Mesothelial cell of epicardium (in vitro differentiated cells): Measurements from ENCODE around the gene RAC3. TPM values are rescaled to one million over a fixed set of nuclear protein-coding genes. Genes with fewer than 3 reads are reported as not detected.

ENCODE experiments used
- DNase-seq, 2 experiments: peaks; one replicate each; pipeline ENCODE4 v3.0.0; 2021; ENCODE audit warnings: low spot score in 2 of 2; ENCODE audit not compliant: unreplicated experiment in 2 of 2
- H3K27ac Mint-ChIP-seq: 2 replicates; pipeline ENCODE4 v1.8.0; 2021; ENCODE audit warnings: mixed read lengths
- H3K27me3 Mint-ChIP-seq: 2 replicates; pipeline ENCODE4 v1.8.0; 2021; ENCODE audit warnings: low read depth, mixed read lengths
- H3K36me3 Mint-ChIP-seq: 2 replicates; pipeline ENCODE4 v1.8.0; 2021; ENCODE audit warnings: mixed read lengths
- H3K4me1 Mint-ChIP-seq: 2 replicates; pipeline ENCODE4 v1.8.0; 2021; ENCODE audit warnings: mixed read lengths
- H3K4me3 Mint-ChIP-seq: 2 replicates; pipeline ENCODE4 v1.8.0; 2021; ENCODE audit warnings: mild to moderate bottlenecking, moderate library complexity, mixed read lengths
- H3K9me3 Mint-ChIP-seq: 2 replicates; pipeline ENCODE4 v1.8.0; 2021; ENCODE audit warnings: mixed read lengths
- CTCF ChIP-seq: fragments of 200-600 bp; sonication (generic); IDR thresholded peaks from one replicate; pipeline ENCODE4 v1.5.0; 2021; ENCODE audit warnings: antibody characterized with exemption; ENCODE audit not compliant: unreplicated experiment
- total RNA-seq: library from RNA; stranded (reverse); gene quantifications from 3 replicates; pipeline ENCODE4 v1.2.1, GENCODE V29; 2021

RAC3 gene
- total RNA-seq, 1 donor from 2014 or later: 34.6 TPM

DNA sequence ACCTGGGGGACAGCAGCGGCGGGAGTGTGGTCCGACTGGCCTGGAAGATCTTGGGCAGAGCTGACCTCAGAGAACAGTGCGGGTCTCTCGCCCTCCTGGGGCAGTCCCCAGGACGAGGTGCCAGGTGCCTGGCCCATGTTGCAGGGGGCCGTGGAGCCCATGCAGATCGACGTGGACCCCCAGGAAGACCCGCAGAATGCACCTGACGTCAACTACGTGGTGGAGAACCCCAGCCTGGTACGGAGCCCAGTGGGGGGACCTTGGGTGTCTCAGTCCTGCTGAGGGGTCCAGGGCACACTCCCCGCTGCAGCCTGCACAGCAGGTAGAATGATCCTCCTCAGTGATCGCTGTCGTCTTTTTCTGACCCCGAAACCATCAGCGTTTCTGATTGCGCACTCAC, 21.7 kb downstream of the RAC3 start:
- TF ChIP-seq CTCF: no peak
- Mint-ChIP-seq H3K4me3 (peak overlapping the region; percentile 84), H3K36me3 (peaks cover 2% of the 10 kb centered on the region), H3K4me1 (peaks cover 13% of the 10 kb centered on the region), H3K9me3 (no peaks in the 10 kb centered on the region), H3K27me3 (no peaks in the 10 kb centered on the region), H3K27ac (no peak overlapping the region)
- no peak for DNase-seq

GRCh38 chr17:82053556-82054263, 22.2 kb downstream of the RAC3 start:
- peaks cover 13% of the 10 kb centered on the region for H3K4me1 Mint-ChIP-seq
- H3K36me3 Mint-ChIP-seq: peaks cover 2% of the 10 kb centered on the region
- H3K27ac Mint-ChIP-seq: no peak overlapping the region
- H3K9me3 Mint-ChIP-seq: no peaks in the 10 kb centered on the region
- H3K4me3 Mint-ChIP-seq: peak overlapping the region; percentile 84
- TF ChIP-seq CTCF: no peak
- no peaks in the 10 kb centered on the region for H3K27me3 Mint-ChIP-seq
- DNase-seq: no peak

- no peak for TF ChIP-seq CTCF
Measured at GRCh38 chr17:82054351-82055022, 23.0 kb downstream of the RAC3 start.

DNA sequence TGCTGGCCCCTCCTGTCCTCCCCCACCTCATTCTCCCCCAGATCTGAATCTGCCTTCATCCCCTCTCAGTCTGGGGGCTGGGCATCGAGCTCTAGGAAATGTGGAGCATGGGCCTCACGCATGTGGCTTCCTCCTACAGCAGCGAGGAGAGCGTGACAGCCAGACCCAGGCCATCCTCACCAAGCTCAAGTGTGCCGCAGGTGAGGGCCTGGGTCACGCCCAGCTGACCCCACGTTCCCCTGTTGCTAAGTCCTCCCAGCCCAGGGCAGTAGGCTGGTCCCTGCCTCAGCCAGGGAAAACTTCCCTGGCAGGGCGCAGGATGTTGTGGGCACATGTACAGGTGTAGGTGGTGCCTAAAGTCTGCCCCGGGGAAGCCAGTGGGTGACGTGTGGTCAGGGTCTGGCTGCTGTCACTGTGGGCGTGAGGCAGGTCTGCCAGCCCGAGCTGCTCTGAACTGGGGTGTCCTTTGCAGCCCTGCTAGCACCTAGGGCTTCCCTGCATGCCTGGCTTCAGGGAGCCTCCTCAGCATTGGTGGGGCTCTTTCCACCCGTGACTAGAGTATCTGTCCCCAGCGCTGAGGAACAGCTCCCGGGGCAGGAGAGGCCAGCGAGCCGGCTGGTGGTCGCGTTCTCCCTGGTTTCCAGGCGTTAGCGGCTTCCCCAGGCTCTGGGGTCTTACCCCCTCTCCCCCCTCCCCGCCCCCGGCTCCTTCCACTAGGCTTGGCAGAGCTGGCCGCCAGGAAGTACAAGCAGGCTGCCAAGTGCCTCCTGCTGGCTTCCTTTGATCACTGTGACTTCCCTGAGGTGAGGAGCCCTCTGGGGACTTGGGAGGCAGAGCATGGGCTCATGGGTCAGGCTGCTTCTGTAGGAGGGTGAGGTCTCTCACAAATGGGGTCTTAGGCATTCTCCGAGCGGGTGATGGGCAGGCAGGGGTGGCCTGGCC, 23.8 kb downstream of the RAC3 start:
- DNase-seq: no peak
- H3K4me3 Mint-ChIP-seq: no peak overlapping the region
- peaks cover 5% of the 10 kb centered on the region for H3K36me3 Mint-ChIP-seq
- H3K9me3 Mint-ChIP-seq: no peaks in the 10 kb centered on the region
- H3K27me3 Mint-ChIP-seq: no peaks in the 10 kb centered on the region
- TF ChIP-seq CTCF: no peak
- H3K27ac Mint-ChIP-seq: no peak overlapping the region
- peaks cover 12% of the 10 kb centered on the region for H3K4me1 Mint-ChIP-seq

More at GRCh38 chr17:82054351-82055022, 23.0 kb downstream of the RAC3 start:
- no peak overlapping the region for H3K4me3 Mint-ChIP-seq
- no peak overlapping the region for H3K27ac Mint-ChIP-seq
- H3K27me3 Mint-ChIP-seq: no peaks in the 10 kb centered on the region
- peaks cover 2% of the 10 kb centered on the region for H3K36me3 Mint-ChIP-seq
- H3K4me1 Mint-ChIP-seq: peaks cover 13% of the 10 kb centered on the region
- H3K9me3 Mint-ChIP-seq: no peaks in the 10 kb centered on the region
- no peak for DNase-seq

DNA sequence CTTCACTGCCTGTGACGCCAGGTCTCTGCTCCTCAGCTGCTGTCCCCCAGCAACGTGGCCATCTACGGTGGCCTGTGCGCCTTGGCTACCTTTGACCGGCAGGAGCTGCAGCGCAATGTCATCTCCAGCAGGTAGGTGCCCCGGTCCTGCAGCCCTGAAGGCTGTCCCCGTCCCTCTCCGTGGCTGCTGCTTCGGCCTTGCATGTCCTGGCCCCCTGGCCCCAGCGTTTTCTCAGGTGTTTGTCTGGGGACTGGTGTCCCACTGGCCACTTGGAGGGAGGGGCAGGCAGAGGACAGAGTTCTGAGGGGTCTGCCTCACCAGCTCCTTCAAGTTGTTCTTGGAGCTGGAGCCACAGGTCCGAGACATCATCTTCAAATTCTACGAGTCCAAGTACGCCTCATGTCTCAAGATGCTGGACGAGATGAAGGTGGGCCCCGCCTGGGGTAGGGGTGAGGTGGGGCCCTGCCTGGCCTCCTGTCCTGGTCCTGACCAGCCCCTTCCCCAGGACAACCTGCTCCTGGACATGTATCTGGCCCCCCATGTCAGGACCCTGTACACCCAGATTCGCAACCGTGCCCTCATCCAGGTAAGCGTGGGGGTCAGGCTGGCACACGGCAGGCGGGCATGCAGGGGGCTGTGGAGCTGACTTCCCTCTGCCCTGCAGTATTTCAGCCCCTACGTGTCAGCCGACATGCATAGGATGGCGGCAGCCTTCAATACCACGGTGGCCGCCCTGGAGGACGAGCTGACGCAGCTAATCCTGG, 24.7 kb downstream of the RAC3 start:
- no peak overlapping the region for H3K27ac Mint-ChIP-seq
- H3K4me1 Mint-ChIP-seq: peaks cover 6% of the 10 kb centered on the region
- H3K27me3 Mint-ChIP-seq: no peaks in the 10 kb centered on the region
- no peaks in the 10 kb centered on the region for H3K9me3 Mint-ChIP-seq
- H3K4me3 Mint-ChIP-seq: peak overlapping the region; percentile 4
- no peak for DNase-seq
- H3K36me3 Mint-ChIP-seq: peaks cover 5% of the 10 kb centered on the region
- TF ChIP-seq CTCF: no peak
